Measurements from ENCODE around the gene SLC16A11. TPM values are rescaled to one million over a fixed set of nuclear protein-coding genes. Genes with fewer than 3 reads are reported as not detected.

Gene SLC16A11
- polyA plus RNA-seq, 1 donor from 2014 or later: not detected

DNA sequence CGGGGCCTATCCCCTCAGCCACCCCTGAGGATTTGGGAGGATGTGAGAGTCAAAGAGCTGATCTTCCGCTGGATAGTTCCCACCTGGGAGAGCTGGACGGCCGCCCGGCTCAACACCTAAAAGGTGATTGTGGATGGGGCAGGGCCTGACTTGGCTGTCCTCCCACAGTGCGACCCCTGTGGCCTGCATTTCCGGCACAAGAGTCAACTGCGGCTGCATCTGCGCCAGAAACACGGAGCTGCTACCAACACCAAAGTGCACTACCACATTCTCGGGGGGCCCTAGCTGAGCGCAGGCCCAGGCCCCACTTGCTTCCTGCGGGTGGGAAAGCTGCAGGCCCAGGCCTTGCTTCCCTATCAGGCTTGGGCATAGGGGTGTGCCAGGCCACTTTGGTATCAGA lies 16.6 kb downstream of the SLC16A11 start:
- Histone ChIP-seq H3K79me2 (replicated peaks; ENCODE audit: insufficient read depth, low read length) (no peaks in the 10 kb centered on the region), H3K27me3 (ENCODE audit: insufficient read depth, low read depth, low read length) (peaks cover 23% of the 10 kb centered on the region)

GRCh38 chr17:7026471-7027115 lies 17.3 kb downstream of the SLC16A11 start:
- Histone ChIP-seq H3K9me3 (ENCODE audit: low read length) (no peaks in the 10 kb centered on the region), H3K9ac (ENCODE audit: low read length) (no peak overlapping the region), H3K4me3 (ENCODE audit: low read length) (no peak overlapping the region), H3K9me2 (ENCODE audit: insufficient read depth, low read length) (no peaks in the 10 kb centered on the region), H3K27ac (ENCODE audit: low read length) (no peak overlapping the region), H3K36me3 (ENCODE audit: insufficient read depth, low read length) (no peaks in the 10 kb centered on the region), H4K20me1 (ENCODE audit: insufficient read depth) (no peaks in the 10 kb centered on the region), H3K79me2 (replicated peaks; ENCODE audit: insufficient read depth, low read length) (no peaks in the 10 kb centered on the region), H2AFZ (ENCODE audit: low read depth, low read length) (no peak overlapping the region), H3K27me3 (ENCODE audit: insufficient read depth, low read depth, low read length) (peaks cover 30% of the 10 kb centered on the region), H3K4me2 (ENCODE audit: low read length) (no peak overlapping the region), H3F3A (ENCODE audit: insufficient read depth, low read length, poor library complexity, severe bottlenecking) (no peaks in the 10 kb centered on the region)
- TF ChIP-seq TAF1 (IDR thresholded peaks at IDR 0.05; ENCODE audit: low read depth) (no peak), EP300 (conservative IDR thresholded peaks at IDR 0.05; ENCODE audit: poor library complexity, severe bottlenecking) (no peak), POLR2AphosphoS5 (IDR thresholded peaks at IDR 0.05) (no peak), CTCF (IDR thresholded peaks at IDR 0.05; ENCODE audit: poor library complexity, severe bottlenecking) (no peak), MXI1 (conservative IDR thresholded peaks at IDR 0.05; ENCODE audit: poor library complexity, severe bottlenecking) (no peak), RAD21 (conservative IDR thresholded peaks at IDR 0.05) (no peak), EZH2 (IDR thresholded peaks at IDR 0.05; ENCODE audit: borderline replicate concordance, insufficient read depth, low read length, poor library complexity, severe bottlenecking) (no peak), SMC3 (conservative IDR thresholded peaks at IDR 0.05; ENCODE audit: poor library complexity) (no peak)
- TF ChIP-seq, protein P1, sequence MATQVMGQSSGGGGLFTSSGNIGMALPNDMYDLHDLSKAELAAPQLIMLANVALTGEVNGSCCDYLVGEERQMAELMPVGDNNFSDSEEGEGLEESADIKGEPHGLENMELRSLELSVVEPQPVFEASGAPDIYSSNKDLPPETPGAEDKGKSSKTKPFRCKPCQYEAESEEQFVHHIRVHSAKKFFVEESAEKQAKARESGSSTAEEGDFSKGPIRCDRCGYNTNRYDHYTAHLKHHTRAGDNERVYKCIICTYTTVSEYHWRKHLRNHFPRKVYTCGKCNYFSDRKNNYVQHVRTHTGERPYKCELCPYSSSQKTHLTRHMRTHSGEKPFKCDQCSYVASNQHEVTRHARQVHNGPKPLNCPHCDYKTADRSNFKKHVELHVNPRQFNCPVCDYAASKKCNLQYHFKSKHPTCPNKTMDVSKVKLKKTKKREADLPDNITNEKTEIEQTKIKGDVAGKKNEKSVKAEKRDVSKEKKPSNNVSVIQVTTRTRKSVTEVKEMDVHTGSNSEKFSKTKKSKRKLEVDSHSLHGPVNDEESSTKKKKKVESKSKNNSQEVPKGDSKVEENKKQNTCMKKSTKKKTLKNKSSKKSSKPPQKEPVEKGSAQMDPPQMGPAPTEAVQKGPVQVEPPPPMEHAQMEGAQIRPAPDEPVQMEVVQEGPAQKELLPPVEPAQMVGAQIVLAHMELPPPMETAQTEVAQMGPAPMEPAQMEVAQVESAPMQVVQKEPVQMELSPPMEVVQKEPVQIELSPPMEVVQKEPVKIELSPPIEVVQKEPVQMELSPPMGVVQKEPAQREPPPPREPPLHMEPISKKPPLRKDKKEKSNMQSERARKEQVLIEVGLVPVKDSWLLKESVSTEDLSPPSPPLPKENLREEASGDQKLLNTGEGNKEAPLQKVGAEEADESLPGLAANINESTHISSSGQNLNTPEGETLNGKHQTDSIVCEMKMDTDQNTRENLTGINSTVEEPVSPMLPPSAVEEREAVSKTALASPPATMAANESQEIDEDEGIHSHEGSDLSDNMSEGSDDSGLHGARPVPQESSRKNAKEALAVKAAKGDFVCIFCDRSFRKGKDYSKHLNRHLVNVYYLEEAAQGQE (IDR thresholded peaks at IDR 0.05; ENCODE audit: borderline replicate concordance): no peak

More for the DNA sequence above, 16.6 kb downstream of the SLC16A11 start:
- Histone ChIP-seq H3K9me3 (ENCODE audit: low read length) (no peaks in the 10 kb centered on the region), H3K9ac (ENCODE audit: low read length) (no peak overlapping the region), H3K9me2 (ENCODE audit: insufficient read depth, low read length) (no peaks in the 10 kb centered on the region), H3K36me3 (ENCODE audit: insufficient read depth, low read length) (no peaks in the 10 kb centered on the region), H2AFZ (ENCODE audit: low read depth, low read length) (no peak overlapping the region), H3F3A (ENCODE audit: insufficient read depth, low read length, poor library complexity, severe bottlenecking) (no peaks in the 10 kb centered on the region), H3K27ac (ENCODE audit: low read length) (no peak overlapping the region), H3K4me3 (ENCODE audit: low read length) (no peak overlapping the region), H3K4me2 (ENCODE audit: low read length) (no peak overlapping the region), H4K20me1 (ENCODE audit: insufficient read depth) (no peaks in the 10 kb centered on the region)
- TF ChIP-seq EZH2 (IDR thresholded peaks at IDR 0.05; ENCODE audit: borderline replicate concordance, insufficient read depth, low read length, poor library complexity, severe bottlenecking) (no peak), TAF1 (IDR thresholded peaks at IDR 0.05; ENCODE audit: low read depth) (no peak), MXI1 (conservative IDR thresholded peaks at IDR 0.05; ENCODE audit: poor library complexity, severe bottlenecking) (no peak), POLR2AphosphoS5 (IDR thresholded peaks at IDR 0.05) (no peak)
